Stomach (tissue), 4 donors: ENCODE data around the gene AP1B1.
"Not testable (repeated sequence)": the region's sequence is repeated elsewhere in the genome, so short reads cannot be mapped to it uniquely, and the experiment has no call there.

Source experiments
- POLR2A ChIP-seq, 4 donors: fragments of 450-650 bp; IDR thresholded peaks; one replicate each; pipeline ENCODE4 v1.6.1; 2016; ENCODE audit warnings: antibody characterized with exemption in 4 of 4, control low read depth in 2 of 4, mild to moderate bottlenecking in 1 of 4, moderate library complexity in 1 of 4
- TF ChIP-seq, protein P1 (sequence below), 7 experiments: fragments of 450-650 bp in 4 of 7; fragments of 200-600 bp in 3 of 7; sonication (generic) in 3 of 7; IDR thresholded peaks; one replicate each; pipeline ENCODE4 v1.5.1; 2016 to 2019; ENCODE audit warnings: antibody characterized with exemption in 7 of 7, control low read depth in 2 of 7, mild to moderate bottlenecking in 1 of 7

DNA sequence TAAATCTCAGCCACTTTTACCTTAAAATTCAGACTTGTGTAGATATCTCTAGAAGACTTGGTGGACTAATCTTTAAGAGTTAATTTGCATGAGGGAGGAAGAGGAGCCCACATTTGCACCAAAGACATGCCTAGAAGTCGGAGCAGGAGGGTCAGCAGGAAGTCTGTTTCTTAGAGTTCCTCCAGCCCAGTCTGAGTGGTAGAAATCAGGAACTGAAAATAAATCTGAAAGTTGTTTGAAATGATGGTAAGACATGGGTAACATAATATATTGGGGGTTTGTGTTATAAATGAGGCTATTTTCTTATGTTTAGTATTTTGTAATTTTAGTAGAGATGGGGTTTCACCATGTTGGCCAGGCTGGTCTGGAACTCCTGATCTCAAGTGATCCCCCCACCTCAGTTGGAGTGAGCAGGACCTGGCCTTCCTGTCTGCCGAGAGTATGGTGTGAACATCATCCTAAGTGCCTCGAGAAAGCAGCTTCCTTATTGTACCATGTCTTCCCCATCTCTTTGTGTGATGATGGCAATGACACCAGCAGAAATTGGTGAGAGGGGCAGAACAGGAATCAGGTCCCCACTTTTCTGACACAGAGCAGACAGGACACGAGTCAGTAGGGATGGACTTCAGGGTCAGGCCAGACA, 23.3 kb upstream of the AP1B1 start:
- TF ChIP-seq, protein P1, sequence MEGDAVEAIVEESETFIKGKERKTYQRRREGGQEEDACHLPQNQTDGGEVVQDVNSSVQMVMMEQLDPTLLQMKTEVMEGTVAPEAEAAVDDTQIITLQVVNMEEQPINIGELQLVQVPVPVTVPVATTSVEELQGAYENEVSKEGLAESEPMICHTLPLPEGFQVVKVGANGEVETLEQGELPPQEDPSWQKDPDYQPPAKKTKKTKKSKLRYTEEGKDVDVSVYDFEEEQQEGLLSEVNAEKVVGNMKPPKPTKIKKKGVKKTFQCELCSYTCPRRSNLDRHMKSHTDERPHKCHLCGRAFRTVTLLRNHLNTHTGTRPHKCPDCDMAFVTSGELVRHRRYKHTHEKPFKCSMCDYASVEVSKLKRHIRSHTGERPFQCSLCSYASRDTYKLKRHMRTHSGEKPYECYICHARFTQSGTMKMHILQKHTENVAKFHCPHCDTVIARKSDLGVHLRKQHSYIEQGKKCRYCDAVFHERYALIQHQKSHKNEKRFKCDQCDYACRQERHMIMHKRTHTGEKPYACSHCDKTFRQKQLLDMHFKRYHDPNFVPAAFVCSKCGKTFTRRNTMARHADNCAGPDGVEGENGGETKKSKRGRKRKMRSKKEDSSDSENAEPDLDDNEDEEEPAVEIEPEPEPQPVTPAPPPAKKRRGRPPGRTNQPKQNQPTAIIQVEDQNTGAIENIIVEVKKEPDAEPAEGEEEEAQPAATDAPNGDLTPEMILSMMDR (IDR thresholded peaks at IDR 0.05): not testable (repeated sequence)
- not testable (repeated sequence) for TF ChIP-seq POLR2A (IDR thresholded peaks at IDR 0.05)
